BJ (cell line): ENCODE results near the gene PRKAG2. TPM values are rescaled to one million over a fixed set of nuclear protein-coding genes. Genes with fewer than 3 reads are reported as not detected.
"Not testable (repeated sequence)": the region's sequence is repeated elsewhere in the genome, so short reads cannot be mapped to it uniquely, and the experiment has no call there.

Source experiments
- CTCF ChIA-PET: fragments of 350-600 bp; formaldehyde crosslinking; extraction: SDS; loops from one replicate; lab custom pipeline; 2021; ENCODE audit warnings: antibody characterized with exemption, inconsistent platforms; lab: Yijun Ruan, JAX
- POLR2A ChIA-PET: fragments of 300-600 bp; sonication (Branson Sonifier 250); formaldehyde crosslinking; extraction: SDS; loops from one replicate; lab custom pipeline; 2021; ENCODE audit warnings: antibody characterized with exemption; lab: Charles Lee
- DNase-seq: peaks from one replicate; pipeline ENCODE4 v3.0.0-alpha.2; 2011; ENCODE audit warnings: low read depth
- H3K27me3 ChIP-seq: 2 replicates; pipeline ENCODE4 v1.6.0; 2011; ENCODE audit warnings: low read length; ENCODE audit not compliant: control insufficient read depth, insufficient read depth
- H3K36me3 ChIP-seq: 2 replicates; pipeline ENCODE4 v1.5.1; 2011; ENCODE audit warnings: low read length; ENCODE audit not compliant: control insufficient read depth, insufficient read depth
- H3K4me3 ChIP-seq: 2 replicates; pipeline ENCODE4 v1.5.1; 2011; ENCODE audit warnings: low read depth, mild to moderate bottlenecking, control low read depth, low read length
- polyA plus RNA-seq: library from polyadenylated mRNA; depleted of rRNA; stranded (reverse); fragments of >200 nt; gene quantifications from 2 replicates; pipeline ENCODE4 v1.2.3, GENCODE V29; 2011
- TF ChIP-seq, protein P1 (sequence below): IDR thresholded peaks from 2 replicates; pipeline ENCODE4 v1.5.1; 2011; ENCODE audit warnings: low read depth, mild to moderate bottlenecking, control low read depth, inconsistent platforms, low read length, moderate library complexity; ENCODE audit not compliant: insufficient read depth

PRKAG2 gene
- polyA plus RNA-seq, 1 experiment = 11.3 TPM

DNA sequence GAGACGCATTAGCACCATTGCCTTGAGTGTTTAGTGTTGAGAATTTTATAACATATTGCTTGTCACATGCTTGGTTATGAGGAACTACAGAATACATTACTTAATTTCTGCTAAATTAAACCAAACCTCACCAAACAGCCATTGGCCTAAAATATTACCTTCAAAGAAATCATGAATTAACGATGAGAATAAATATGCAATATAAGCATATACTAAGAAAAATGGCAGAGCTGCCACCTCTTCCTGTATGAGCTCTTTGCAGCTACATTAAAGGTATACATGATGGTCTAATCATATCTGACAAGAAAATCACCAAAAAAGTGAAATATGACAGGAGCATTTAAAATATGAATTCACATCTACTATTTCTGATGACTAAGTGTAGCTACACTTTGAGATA is 352.1 kb downstream of the PRKAG2 start:
- TF ChIP-seq, protein P1, sequence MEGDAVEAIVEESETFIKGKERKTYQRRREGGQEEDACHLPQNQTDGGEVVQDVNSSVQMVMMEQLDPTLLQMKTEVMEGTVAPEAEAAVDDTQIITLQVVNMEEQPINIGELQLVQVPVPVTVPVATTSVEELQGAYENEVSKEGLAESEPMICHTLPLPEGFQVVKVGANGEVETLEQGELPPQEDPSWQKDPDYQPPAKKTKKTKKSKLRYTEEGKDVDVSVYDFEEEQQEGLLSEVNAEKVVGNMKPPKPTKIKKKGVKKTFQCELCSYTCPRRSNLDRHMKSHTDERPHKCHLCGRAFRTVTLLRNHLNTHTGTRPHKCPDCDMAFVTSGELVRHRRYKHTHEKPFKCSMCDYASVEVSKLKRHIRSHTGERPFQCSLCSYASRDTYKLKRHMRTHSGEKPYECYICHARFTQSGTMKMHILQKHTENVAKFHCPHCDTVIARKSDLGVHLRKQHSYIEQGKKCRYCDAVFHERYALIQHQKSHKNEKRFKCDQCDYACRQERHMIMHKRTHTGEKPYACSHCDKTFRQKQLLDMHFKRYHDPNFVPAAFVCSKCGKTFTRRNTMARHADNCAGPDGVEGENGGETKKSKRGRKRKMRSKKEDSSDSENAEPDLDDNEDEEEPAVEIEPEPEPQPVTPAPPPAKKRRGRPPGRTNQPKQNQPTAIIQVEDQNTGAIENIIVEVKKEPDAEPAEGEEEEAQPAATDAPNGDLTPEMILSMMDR = no peak
- ChIA-PET POLR2A (no interaction called here), CTCF (interaction anchor here (0.6 kb wide), 2 partner anchors 157 to 308 kb away, joined by 3 read pairs; no protein-coding TSS in a partner anchor)
- no peak for DNase-seq
- Histone ChIP-seq H3K27me3 (peaks cover 2% of the 10 kb centered on the region; the same call in 1 of the 2 replicates), H3K4me3 (no peak overlapping the region), H3K36me3 (no peaks in the 10 kb centered on the region)

DNA sequence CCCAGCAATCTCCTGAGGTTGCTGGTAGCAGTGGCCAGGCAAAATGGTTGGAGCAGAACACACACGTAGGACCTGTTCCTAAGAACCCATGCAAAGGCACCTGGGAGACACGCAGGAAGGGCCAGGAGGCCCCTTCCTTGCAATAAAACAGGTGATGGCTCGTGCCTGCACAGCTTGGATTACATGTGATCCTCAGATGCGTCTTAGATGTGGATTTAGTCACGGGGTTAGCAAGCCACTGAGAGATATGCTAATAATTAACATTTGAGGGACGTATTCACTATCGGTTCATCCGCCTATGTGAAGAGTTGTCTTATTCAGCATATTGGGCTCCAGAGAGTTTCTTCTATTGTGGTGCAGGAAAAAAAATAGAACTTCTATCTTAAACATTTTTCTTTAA is 352.6 kb downstream of the PRKAG2 start:
- Histone ChIP-seq H3K27me3 (0 out of 2 replicates have a peak, but pooled peaks cover 1% of the 10 kb centered on the region), H3K4me3 (no peak overlapping the region), H3K36me3 (no peaks in the 10 kb centered on the region)
- ChIA-PET CTCF (interaction anchor here (0.6 kb wide), 2 partner anchors 156 to 308 kb away, joined by 3 read pairs; no protein-coding TSS in a partner anchor), POLR2A (no interaction called here)
- DNase-seq = no peak
- TF ChIP-seq, protein P1 = no peak

DNA sequence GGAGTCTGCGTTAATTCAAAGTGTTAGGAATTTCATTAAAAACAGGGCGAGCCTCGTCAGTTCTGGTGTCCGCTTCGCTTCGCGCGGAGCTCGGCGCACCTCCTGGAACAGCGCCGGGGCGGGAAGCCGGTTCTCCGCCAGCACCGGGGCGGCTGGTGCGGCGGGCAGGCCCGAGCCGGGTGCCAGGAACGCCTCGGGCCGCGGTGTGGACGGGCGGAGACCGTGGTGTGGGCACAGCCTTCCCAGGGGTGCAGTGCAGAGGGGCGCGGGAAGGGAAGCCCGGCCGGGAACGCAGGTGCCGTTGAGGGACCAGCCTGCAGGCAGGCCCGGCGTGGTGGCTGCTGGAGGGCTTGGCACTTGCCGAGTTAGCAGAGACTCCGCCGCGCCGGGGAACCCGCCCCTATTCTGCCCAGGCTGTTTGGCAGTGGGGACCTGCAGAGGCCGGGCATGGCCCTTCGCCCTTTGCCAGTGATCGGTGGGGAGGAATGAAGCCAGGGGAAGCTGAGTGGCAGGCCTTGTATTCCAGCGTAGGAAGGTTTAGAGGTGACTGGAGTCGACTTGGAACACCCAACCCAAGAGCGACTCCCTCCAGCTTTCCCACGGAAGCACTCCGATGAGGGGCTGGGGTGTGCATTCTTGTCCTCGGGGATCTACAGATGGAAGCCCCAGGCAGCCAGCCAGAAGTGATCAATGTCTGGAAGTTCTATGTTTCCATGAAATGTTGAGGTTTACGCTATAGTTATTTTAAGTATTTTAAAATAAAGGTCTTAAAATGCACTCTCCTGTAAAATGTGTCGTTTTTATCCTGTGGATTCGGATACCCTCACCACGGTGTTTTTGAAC is 356.3 kb downstream of the PRKAG2 start:
- POLR2A ChIA-PET = no interaction called here
- TF ChIP-seq, protein P1 = no peak
- H3K36me3 ChIP-seq = no peaks in the 10 kb centered on the region
- no peak for DNase-seq
- 0 out of 2 replicates have a peak, but pooled peaks cover 1% of the 10 kb centered on the region for H3K27me3 ChIP-seq
- CTCF ChIA-PET = interaction anchor here (0.7 to 1.3 kb wide), 4 partner anchors 18 to 233 kb away, joined by 3 to 4 read pairs (median 4); no protein-coding TSS in a partner anchor
- H3K4me3 ChIP-seq = peak overlapping the region; percentile 56

- Histone ChIP-seq H3K27me3 (0 out of 2 replicates have a peak, but pooled peaks cover 1% of the 10 kb centered on the region), H3K4me3 (peak within 1 kb of the TSS; percentile 64), H3K36me3 (no peaks in the 10 kb centered on the region)
- ChIA-PET CTCF (interaction anchor here (0.7 to 1.3 kb wide), 4 partner anchors 17 to 234 kb away, joined by 3 to 4 read pairs (median 4); no protein-coding TSS in a partner anchor), POLR2A (no interaction called here)
- DNase-seq = peak; percentile 96
- TF ChIP-seq, protein P1 = no peak
These were observed 357.0 kb downstream of the PRKAG2 start, which contains the start of gene RHEB for GRCh38 chr7:151519765-151520418. RHEB (minus strand) TSS chr7:151519895; CDS start chr7:151519511, 384 bp downstream.

GRCh38 chr7:151518947-151519764 is 357.8 kb downstream of the PRKAG2 start:
- H3K36me3 ChIP-seq, POLR2A ChIA-PET, H3K27me3 ChIP-seq, DNase-seq: not testable (repeated sequence)
- peak overlapping the region; percentile 64 for H3K4me3 ChIP-seq
- CTCF ChIA-PET = interaction anchor here (1.3 kb wide), 1 partner anchor 59 kb away, joined by 4 read pairs; no protein-coding TSS in a partner anchor
